ENCODE measurements around the gene NPB. TPM values are rescaled to one million over a fixed set of nuclear protein-coding genes. Genes with fewer than 3 reads are reported as not detected.

Gene NPB
- total RNA-seq, 4 donors from 2014 or later, result 0.41 TPM; not detected in 3

DNA sequence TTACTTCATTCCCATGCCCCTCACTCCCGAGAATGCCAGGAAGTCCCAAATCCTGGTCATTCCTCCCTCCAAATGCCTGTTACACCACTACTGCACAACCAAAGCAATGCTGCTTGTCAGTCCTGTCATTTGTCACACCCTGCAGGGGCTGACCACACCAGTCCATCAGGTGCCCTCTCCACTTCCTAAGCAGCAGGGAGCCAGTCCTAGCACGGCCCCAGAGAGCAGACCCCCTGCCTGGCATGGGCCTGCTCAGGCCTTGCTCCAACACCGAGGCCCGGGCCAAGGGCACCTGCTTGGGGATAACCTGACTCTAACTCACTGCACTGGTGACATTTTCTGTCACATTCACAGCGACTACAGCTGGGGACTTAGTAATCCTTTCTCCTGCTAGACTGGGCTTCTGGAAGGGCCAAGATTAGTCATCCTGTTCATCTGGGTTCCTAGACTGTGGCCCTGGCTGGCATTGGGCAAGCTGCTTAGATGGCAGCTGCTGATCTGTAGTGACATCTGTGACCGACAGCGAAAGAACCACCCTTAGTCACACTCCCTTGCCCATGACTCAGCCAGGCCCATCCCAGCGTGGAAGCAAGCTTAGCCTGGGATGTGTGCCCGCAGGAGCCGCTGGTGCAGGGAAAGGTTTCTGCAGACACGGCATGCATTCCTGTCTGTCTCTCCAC, 16.0 kb upstream of the NPB start:
- TF ChIP-seq EP300 (IDR thresholded peaks at IDR 0.05; ENCODE audit: low read depth), result no peak
- H3K27ac ChIP-seq, result no peak overlapping the region
- H3K4me1 ChIP-seq, result peaks cover 11 to 15% (median 12%) of the 10 kb centered on the region in 4 donors
- no peak overlapping the region for H3K4me3 ChIP-seq
- no peaks in the 10 kb centered on the region for H3K9me3 ChIP-seq
- intact Hi-C loops (cut with DNase I; ENCODE audit: low total_unique reads), result no loop called here
- no peaks in the 10 kb centered on the region for H3K27me3 ChIP-seq
- in situ Hi-C loops (cut with MboI; ENCODE audit: low pct_ligation_motif_present in 1 of 4, low pct_unique_long_range_greater_than_20kb in 1 of 4, low sequenced_read_pairs in 3 of 4), result no loop called here
- H3K36me3 ChIP-seq, result peaks cover 0 to 36% (median 13%) of the 10 kb centered on the region in 4 donors
- 93% methylated on average over 10 of the region's 11 CpGs; no CpG with 5 or more reads in 1 of the 2 donors for WGBS, 2 donors (ENCODE audit: low coverage in 1 of 2)
- DNase-seq, result no peak

DNA sequence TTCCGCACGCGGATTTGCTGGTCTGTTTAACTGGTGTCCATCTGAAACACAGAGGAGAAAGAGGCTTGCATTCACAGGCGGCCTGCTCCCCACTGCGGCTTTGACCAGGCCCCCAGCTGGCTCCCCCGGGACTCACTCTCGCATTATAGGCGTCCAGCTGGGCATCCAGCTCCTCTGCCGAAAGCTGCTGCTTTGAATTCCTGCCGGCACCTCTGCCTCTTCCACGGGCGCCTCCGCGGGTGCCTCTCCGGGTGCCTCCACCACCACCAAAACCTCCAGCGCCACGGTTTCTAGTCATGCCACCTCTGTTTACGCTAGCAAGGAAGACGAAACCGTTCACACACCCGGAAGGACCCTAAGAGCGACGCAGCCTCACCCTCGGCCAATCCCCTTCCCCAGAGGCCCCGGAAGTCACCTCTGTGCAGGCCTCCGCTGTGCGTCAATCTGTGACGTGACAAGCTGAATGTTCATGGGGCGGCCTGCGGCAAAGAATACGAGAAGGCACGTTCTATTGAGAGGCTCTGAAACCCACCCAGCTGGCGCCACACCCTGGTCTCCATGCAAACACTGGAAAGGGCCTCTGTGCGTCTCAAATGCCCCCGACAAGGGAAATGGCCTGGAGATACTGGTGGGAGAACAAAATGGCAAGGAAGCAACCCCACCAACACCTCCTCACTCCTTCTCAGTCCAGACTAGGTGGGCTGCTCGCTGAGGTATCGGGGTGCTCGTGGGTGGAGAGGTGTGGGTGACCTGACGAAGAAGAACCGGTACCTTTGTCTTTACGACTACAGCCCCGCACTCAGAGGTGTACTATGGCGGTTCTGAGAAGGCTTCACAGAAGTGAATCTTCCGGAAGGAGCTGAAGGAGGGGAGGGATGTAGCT, 13.7 kb upstream of the NPB start:
- H3K27me3 ChIP-seq, result no peaks in the 10 kb centered on the region
- TF ChIP-seq, protein P1, sequence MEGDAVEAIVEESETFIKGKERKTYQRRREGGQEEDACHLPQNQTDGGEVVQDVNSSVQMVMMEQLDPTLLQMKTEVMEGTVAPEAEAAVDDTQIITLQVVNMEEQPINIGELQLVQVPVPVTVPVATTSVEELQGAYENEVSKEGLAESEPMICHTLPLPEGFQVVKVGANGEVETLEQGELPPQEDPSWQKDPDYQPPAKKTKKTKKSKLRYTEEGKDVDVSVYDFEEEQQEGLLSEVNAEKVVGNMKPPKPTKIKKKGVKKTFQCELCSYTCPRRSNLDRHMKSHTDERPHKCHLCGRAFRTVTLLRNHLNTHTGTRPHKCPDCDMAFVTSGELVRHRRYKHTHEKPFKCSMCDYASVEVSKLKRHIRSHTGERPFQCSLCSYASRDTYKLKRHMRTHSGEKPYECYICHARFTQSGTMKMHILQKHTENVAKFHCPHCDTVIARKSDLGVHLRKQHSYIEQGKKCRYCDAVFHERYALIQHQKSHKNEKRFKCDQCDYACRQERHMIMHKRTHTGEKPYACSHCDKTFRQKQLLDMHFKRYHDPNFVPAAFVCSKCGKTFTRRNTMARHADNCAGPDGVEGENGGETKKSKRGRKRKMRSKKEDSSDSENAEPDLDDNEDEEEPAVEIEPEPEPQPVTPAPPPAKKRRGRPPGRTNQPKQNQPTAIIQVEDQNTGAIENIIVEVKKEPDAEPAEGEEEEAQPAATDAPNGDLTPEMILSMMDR (IDR thresholded peaks at IDR 0.05), result no peak
- no peak for TF ChIP-seq EP300 (IDR thresholded peaks at IDR 0.05; ENCODE audit: low read depth)
- H3K36me3 ChIP-seq, result peaks cover 0 to 34% (median 13%) of the 10 kb centered on the region in 4 donors
- intact Hi-C loops (cut with DNase I; ENCODE audit: low total_unique reads), result no loop called here
- no peak for DNase-seq
- H3K4me3 ChIP-seq, result no peak overlapping the region
- WGBS, 2 donors (ENCODE audit: low coverage in 1 of 2), result 92 to 94% methylated on average over 18 to 44 of the region's 44 CpGs
- in situ Hi-C loops (cut with MboI; ENCODE audit: low pct_ligation_motif_present in 1 of 4, low pct_unique_long_range_greater_than_20kb in 1 of 4, low sequenced_read_pairs in 3 of 4), result no loop called here
- H3K9me3 ChIP-seq, result no peaks in the 10 kb centered on the region
- H3K4me1 ChIP-seq, result peaks cover 16 to 25% (median 20%) of the 10 kb centered on the region in 4 donors
- H3K27ac ChIP-seq, result no peak overlapping the region

DNA sequence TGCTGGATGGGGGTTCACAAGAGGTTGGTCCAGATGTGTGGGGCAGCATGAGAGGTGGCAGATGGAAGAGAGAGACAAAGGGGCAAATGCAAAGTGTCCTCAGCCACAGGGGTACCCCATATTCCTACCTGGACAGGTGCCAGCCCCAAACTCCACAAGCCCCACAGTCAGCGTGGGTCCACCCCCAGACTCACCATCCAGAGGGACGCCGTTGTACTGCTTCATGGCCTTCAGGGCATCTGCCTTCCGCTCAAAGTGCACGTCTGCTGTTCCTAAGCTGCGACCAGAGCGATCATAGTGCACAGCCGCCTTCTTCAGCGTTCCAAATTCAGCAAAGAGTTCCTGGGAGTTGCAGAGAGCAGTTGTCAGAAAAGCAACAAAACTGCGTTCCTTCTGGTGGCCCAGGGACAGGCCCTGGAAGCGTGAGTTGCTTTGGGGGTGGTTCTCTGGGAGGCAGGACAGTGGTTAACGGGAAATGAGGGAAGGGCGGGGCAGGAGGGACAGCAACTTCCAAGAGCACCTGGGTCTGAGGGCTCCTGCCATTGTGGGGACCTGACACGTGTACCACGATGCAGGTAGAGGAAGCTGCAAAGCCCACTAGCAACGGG, 12.9 kb upstream of the NPB start:
- DNase-seq, result no peak
- intact Hi-C loops (cut with DNase I; ENCODE audit: low total_unique reads) (no loop called here), in situ Hi-C loops (cut with MboI; ENCODE audit: low pct_ligation_motif_present in 1 of 4, low pct_unique_long_range_greater_than_20kb in 1 of 4, low sequenced_read_pairs in 3 of 4) (no loop called here)
- Histone ChIP-seq H3K36me3 (peaks cover 0 to 27% (median 13%) of the 10 kb centered on the region in 4 donors), H3K9me3 (no peaks in the 10 kb centered on the region), H3K4me3 (no peak overlapping the region), H3K27me3 (no peaks in the 10 kb centered on the region), H3K4me1 (peaks cover 16 to 25% (median 20%) of the 10 kb centered on the region in 4 donors), H3K27ac (no peak overlapping the region)
- TF ChIP-seq POLR2A (IDR thresholded peaks at IDR 0.05), result no peak
- no peak for TF ChIP-seq POLR2AphosphoS5 (IDR thresholded peaks at IDR 0.05)
- no peak for TF ChIP-seq EP300 (IDR thresholded peaks at IDR 0.05; ENCODE audit: low read depth)
- TF ChIP-seq, protein P1 (IDR thresholded peaks at IDR 0.05), result no peak
- 94 to 100% methylated on average over 2 to 16 of the region's 16 CpGs for WGBS, 2 donors (ENCODE audit: low coverage in 1 of 2)

DNA sequence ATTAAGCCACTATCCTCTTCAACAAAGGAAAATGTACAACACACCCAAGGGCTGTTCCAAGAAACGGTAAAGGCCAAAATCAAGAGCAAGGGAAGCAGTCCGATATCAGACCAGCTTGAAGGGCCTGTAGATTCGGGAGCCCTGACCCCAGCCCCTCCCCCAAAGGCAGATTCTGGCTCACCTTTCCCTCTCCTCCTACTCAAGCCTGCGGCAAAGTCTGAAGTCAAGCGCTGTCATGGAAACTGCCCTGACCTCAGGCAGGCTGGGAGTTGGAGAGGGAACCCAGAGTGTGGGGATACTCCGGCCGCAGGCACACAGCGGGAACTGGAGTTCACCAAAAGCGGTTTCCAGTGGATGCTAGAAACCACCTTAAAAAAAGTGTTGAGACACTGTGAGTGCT, 12.4 kb upstream of the NPB start:
- Histone ChIP-seq H3K27ac (no peak overlapping the region), H3K36me3 (peaks cover 0 to 27% (median 13%) of the 10 kb centered on the region in 4 donors), H3K27me3 (no peaks in the 10 kb centered on the region), H3K4me1 (peaks cover 16 to 25% (median 20%) of the 10 kb centered on the region in 4 donors), H3K9me3 (no peaks in the 10 kb centered on the region), H3K4me3 (no peak overlapping the region)
- 91% methylated on average over 9 of the region's 9 CpGs; no CpG with 5 or more reads in 1 of the 2 donors for WGBS, 2 donors (ENCODE audit: low coverage in 1 of 2)
- no peak for DNase-seq
- in situ Hi-C loops (cut with MboI; ENCODE audit: low pct_ligation_motif_present in 1 of 4, low pct_unique_long_range_greater_than_20kb in 1 of 4, low sequenced_read_pairs in 3 of 4) (no loop called here), intact Hi-C loops (cut with DNase I; ENCODE audit: low total_unique reads) (no loop called here)
- TF ChIP-seq EP300 (IDR thresholded peaks at IDR 0.05; ENCODE audit: low read depth), result no peak
- TF ChIP-seq POLR2AphosphoS5 (IDR thresholded peaks at IDR 0.05), result no peak
- TF ChIP-seq, protein P1 (IDR thresholded peaks at IDR 0.05), result no peak
- no peak for TF ChIP-seq POLR2A (IDR thresholded peaks at IDR 0.05)

Data from transverse colon (tissue), 4 donors.